Raji (cell line): ENCODE data around the gene CCNE1.

Experiments
- POLR2A ChIP-seq: IDR thresholded peaks from 2 replicates; pipeline ENCODE4 v1.6.1; 2011; ENCODE audit warnings: low read depth, low read length, control low read depth; ENCODE audit not compliant: insufficient read depth

CCNE1 gene

GRCh38 chr19:29823581-29824330 is 12.0 kb downstream of the CCNE1 start:
- TF ChIP-seq POLR2A, result no peak

GRCh38 chr19:29831041-29831548 is 19.3 kb downstream of the CCNE1 start:
- no peak for TF ChIP-seq POLR2A

GRCh38 chr19:29831686-29832085 is 19.9 kb downstream of the CCNE1 start:
- TF ChIP-seq POLR2A, result no peak

DNA sequence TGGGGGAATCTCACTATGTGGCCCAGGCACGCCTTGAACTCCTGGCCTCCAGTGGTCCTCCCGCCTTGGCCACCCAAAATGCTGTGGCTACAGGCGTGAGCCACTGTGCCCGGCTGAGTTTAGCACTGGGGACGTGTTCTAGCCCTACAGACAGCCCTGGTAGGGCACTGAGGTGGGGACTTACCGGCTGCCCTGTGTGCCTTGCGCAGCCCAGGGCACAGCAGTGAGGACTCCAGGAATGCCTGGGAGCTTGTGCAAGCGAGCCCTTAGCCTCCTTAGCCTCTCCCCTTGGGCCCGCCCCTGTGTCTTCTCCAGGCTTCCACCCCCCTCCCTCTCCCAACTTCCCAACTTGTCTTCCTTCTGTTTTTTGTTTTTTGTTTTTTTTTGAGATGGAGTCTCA is 21.0 kb downstream of the CCNE1 start:
- no peak for TF ChIP-seq POLR2A

GRCh38 chr19:29833614-29834261 is 21.9 kb downstream of the CCNE1 start:
- no peak for TF ChIP-seq POLR2A

DNA sequence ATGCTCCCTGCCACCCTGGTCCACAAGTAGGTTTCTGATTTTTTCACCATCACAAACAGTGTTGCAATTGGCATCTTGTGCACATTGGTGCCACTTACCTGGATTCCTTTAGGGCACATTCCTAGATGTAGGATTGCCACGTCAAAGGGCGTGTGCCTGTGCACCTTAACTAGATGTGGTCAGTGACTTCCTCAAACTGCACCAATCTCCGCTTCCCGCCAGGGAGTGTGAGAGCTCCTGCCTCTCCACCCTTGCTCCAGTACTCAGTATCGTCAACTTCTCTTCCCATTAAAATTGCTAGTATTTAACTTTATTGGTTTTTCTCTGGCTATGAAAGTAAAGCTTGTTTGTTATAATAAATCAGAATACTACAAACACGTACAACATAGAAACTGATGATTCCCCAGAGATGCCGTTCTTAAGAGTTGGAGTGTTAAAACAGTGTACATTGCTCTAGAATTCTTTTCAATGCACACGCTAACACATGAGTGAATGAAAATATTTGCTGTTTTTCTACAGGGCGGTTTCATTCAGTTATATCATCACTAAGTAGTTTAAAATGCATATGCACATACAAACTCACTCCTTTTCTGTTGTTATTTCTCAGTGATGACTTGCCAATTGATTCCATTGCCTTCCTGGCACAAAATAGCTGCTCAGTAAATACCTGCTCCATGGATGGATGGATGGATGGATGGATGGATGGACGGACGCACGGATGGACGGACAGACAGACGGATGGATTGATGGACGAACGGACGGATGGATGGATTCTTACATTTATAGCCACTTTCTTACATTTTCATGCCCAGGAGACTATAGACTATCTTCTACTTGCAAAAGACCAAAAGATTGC is 23.4 kb downstream of the CCNE1 start:
- no peak for TF ChIP-seq POLR2A

DNA sequence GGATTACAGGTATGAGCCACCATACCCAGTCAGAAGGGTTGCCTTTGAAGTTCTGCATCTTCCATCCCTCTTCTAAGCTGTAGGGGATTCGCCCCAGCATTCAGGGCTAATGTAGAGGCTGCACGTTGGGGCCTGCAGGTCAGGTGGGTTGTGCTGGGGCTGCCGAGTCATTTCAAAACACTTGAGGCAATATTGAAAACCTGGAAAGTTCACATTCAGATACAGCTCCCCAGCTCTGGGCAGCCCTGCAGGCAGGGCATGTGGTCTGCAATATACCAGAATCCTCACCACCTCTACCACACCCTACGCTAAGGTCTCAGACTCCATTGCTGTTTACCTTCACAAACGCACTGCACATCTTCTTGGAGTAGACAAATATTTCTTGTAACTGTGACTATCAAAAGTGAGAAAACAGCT is 24.6 kb downstream of the CCNE1 start:
- TF ChIP-seq POLR2A, result no peak

GRCh38 chr19:29837448-29837981 is 25.7 kb downstream of the CCNE1 start:
- no peak for TF ChIP-seq POLR2A

DNA sequence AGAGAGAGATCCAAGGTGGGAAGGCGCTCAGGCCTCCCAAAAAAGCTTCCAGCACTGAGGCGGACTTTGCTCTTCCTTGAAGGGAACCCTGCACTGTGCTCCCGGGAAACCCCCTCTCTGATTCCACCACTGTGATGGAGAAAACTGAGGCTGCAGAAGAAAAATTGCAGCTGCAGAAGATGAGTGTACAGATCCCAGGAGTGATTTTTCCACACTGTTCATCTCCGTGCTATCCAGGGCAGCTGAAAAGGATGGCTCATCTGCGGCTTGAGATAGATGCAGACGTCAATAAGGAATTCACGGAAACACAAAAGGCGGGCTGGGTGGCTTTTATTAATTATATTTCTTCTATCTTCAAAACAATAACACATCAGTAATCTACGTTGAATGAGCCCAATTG is 26.2 kb downstream of the CCNE1 start:
- no peak for TF ChIP-seq POLR2A

- no peak for TF ChIP-seq POLR2A
Measured at GRCh38 chr19:29840066-29840950, 28.5 kb downstream of the CCNE1 start.

DNA sequence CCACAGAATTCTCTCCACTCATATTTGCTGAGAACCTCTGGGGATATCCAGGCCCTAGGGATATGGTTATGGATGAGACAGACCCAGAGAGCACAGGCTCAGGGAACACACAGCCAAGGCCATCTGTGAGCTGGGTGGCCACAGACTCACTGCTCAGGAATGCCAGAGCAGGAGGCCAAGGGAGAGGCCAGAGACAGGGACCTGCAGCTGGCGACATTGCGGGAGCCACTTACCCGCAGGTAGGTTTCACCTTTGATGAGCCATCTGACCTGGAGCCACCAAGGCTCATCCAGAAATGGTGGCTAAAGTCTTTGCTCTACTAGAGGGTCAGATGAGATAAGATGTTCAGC is 29.4 kb downstream of the CCNE1 start:
- TF ChIP-seq POLR2A, result no peak

DNA sequence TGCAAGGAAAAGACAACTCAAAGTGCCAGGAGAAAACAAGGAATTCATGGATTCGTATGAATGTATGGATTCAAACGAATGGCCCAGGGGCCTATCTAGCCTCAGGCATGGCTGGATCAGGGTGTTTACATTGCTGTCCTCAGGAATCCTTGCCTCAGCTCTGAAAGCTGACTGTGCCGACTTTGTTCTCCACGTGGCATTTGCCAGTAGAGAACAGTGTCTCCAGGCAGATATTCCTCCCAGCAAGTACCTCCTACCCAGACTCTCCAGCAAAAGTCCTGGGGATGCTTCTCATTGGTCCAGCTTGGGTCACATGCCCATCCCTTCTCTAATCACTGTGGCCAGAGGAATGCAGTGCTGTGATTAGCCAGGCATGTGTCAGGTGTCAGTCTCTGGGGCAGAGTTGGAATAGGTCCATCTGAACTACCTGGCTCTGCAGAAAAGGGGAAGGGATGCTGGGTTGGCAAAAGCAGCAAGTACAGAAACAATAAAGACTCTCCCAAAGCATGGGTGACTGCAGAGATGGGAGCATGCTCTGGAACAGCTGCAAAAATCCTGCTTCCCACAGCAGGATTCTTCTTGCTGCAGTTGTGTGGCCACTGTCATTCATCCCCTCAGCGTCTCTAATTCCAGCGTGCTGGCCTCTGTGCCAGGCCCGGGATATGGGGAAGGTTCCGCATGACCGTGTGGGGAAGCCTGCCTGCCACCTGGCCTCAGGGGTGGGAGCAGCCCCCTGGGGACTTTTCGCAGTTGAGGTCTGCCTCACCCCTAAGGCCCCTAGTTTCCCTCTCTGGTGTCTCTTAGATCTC is 30.0 kb downstream of the CCNE1 start:
- TF ChIP-seq POLR2A, result no peak

DNA sequence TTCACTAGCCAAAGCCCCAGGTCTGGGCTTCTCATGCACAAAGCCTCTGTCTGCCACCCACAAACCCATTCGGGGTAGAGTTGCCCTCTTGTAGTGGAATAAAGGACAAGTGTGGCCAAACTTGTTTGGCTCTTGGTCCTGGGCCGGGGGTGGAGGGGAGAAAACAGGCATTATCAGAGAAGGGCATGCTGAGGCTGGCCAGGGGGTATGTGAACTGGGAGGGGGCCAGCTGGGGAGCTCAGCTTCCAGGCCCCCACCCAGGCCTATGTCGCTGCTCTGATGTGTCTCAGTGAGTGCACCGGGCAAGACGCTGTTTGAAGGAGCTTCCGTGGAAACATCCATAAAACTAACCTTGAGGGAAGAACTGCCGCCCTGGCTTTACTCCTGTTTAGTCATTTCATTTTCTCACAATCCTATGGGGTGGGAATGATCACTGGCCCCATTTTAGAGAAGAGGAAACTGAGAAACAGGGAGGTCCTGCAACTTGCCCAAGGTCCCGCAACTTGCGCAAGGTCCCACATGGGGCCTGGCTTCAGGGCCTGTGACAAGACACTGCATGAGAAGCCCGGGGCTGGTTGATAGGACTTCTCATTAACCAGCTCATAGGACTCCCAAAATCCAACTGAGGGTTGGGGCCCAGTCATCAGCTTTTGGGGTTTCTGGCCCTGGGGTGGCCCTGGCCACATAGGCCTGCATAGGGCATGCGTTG is 30.8 kb downstream of the CCNE1 start:
- TF ChIP-seq POLR2A, result no peak
